GM18873 (cell line): ENCODE measurements around the gene HNRNPM.

Source experiments
- ATAC-seq: cut with Tn5 transposase; IDR thresholded peaks from one replicate; pipeline ENCODE4 v1.9.1; 2021; ENCODE audit warnings: mild to moderate bottlenecking, moderate library complexity, moderate number of reproducible peaks; ENCODE audit not compliant: unreplicated experiment, low FRiP score

Gene HNRNPM

GRCh38 chr19:8484331-8484894 lies 39.6 kb downstream of the HNRNPM start:
- no peak for ATAC-seq

DNA sequence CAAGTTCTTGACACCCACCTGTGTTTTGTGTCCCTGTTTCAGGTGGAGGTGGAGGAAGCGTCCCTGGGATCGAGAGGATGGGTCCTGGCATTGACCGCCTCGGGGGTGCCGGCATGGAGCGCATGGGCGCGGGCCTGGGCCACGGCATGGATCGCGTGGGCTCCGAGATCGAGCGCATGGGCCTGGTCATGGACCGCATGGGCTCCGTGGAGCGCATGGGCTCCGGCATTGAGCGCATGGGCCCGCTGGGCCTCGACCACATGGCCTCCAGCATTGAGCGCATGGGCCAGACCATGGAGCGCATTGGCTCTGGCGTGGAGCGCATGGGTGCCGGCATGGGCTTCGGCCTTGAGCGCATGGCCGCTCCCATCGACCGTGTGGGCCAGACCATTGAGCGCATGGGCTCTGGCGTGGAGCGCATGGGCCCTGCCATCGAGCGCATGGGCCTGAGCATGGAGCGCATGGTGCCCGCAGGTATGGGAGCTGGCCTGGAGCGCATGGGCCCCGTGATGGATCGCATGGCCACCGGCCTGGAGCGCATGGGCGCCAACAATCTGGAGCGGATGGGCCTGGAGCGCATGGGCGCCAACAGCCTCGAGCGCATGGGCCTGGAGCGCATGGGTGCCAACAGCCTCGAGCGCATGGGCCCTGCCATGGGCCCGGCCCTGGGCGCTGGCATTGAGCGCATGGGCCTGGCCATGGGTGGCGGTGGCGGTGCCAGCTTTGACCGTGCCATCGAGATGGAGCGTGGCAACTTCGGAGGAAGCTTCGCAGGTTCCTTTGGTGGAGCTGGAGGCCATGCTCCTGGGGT lies 41.0 kb downstream of the HNRNPM start:
- no peak for ATAC-seq

DNA sequence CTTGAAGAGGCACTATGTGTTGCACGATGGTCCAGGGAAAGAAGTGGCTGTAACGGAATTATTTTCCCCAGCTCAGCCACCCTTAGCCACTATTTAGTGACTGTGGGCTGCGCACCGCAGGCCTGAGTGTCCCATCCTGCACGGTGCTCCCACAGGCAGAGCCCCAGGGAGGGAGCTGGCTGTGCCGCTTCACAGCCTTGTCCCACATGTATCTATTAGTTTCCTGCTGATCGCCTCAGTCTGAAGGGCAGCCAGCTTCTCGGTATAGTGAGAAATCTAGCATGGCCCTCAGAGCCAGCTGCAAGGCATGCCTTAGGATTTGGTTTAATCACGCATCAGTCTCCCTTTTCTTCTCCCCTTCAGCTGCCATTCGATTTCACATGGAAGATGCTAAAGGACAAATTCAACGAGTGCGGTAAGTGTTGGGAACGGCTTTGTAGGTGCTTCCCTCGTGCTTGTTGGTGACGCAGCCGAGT lies 41.9 kb downstream of the HNRNPM start:
- no peak for ATAC-seq

DNA sequence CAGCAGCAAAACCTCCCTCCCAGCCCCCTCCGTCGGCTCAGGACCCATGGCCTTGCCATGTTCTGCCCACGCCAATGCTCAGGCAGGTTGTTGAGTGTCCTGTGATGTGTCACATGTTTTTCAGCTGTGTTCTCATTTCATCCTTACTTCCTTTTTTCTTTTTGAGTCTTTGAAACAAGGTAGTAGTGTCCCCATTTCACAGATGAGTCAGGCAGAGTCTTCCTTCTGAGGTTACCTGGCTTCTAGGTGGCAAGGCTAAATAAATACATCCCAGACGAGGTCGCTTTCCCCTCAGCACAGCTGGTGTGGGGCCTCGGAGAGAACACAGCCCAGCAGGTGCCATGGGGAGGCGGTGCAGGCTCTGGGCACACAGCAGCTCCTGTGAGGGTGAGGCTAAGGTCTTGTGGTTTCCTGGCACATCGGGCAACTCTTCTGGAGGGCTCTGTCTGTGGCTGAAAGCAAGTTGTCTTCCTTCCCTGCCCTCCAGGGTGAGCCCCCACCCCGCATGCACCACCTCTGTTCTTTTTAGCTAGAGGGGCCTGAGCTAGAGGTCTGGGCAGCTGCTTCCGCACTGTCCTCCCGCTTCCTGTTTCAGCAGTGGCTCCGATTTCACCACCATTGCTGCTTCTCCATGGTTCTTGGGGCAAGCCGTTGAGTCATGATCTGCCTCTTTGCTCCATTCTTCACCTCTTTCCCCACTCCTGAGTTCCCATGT lies 42.5 kb downstream of the HNRNPM start:
- ATAC-seq = no peak

- no peak for ATAC-seq
These were observed 43.6 kb downstream of the HNRNPM start for GRCh38 chr19:8488365-8488764.

GRCh38 chr19:8489561-8490394 lies 45.0 kb downstream of the HNRNPM start:
- no peak for ATAC-seq

GRCh38 chr19:8490395-8490760 lies 45.6 kb downstream of the HNRNPM start:
- ATAC-seq = no peak

- no peak for ATAC-seq
These were observed 46.1 kb downstream of the HNRNPM start for GRCh38 chr19:8490873-8491272.

DNA sequence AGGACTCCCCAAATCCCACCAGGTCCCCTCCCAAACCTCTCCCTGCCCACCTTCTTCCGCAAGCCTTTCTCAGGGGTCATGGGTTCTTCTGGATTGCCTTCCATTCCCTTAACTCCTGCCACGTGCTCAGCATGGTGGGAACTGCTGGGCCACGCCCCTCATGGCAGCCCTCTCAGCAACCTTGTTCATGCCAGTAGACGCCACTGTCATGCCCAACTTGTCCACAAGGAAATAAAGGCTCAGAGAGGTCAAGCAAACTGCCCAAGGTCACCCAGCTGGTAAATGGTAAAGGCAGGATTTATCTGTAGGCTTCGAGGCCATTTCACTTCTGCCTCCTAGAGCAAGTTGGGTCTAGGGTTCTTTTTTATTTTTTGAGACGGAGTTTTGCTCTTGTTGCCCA lies 46.8 kb downstream of the HNRNPM start:
- ATAC-seq = no peak

- ATAC-seq = no peak
These were observed 49.4 kb downstream of the HNRNPM start for GRCh38 chr19:8494158-8494557.

GRCh38 chr19:8498295-8498694 lies 53.5 kb downstream of the HNRNPM start:
- no peak for ATAC-seq

DNA sequence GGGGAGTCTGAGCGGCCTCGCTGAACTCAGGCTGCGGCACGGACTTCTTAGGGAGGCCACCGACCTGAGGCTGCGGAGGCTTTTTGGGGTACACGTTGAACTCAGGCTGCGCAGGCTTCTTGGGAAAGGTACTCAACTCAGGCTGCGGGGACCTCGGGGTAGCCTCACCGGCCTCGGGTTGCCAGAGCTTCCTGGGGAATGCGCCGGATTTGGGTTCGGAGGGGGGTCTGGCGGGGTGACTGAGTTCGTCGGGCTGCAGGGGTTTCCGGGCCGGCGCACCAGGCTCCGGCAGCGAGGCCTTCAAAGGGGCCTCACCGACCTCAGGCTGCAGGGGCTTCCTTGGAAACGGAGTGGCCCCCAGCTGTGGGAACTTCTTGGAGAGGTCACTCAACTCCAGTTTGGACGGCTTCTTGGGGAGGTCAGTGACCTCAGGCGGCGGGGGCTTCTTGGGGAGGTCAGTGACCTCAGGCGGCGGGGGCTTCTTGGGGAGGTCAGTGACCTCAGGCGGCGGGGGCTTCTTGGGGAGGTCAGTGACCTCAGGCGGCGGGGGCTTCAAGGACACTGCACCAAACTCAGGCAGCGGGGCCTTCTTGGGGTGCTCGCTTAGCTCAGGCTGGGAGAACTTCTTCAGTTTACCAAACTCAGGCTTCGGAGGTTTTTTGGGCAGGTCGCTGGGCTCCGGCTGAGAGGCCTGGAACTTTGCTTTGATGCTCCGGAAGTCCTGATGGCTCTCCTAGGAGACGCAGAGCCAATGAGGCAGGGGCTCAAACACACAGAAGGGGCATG lies 54.5 kb downstream of the HNRNPM start:
- no peak for ATAC-seq

DNA sequence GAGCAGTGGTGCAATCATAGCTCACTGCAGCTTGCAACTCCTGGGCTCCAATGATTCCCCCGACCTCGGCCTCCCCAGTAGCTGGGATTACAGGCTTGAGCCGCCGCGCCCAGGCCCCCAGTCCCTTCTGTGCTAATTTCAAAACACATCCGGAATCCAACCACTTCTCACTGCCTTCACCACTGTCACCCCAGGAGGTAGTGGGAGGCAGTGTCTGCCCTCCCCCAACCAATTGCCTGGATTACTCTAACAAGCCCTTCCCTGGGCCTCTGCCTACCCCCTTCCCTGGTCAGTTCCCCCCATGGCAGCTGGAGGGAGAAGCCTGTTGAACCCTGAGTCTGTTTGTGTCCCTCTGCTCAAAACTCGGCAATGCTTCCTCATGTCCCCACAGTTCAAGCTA lies 55.4 kb downstream of the HNRNPM start:
- no peak for ATAC-seq

DNA sequence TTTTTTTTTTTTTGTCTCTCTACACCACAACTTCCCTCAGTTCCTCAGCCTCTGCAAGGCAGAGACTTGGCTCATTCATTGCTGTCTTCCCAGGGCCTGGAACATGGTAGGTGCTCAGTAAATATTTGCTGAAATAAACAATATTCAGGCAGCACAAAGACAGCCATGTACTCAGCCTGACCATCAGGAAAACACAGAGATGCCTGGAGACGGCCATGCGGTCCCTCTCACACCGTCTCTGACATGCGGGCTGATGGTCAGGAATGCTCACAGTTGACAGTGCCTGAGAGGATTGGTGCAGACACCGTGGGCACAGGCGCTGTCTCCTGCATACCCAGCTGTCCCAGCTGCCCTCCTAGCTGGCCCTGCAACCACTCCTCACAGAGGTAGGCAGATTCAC lies 56.7 kb downstream of the HNRNPM start:
- ATAC-seq = no peak

- no peak for ATAC-seq
These were observed 57.2 kb downstream of the HNRNPM start for GRCh38 chr19:8501981-8502380.

DNA sequence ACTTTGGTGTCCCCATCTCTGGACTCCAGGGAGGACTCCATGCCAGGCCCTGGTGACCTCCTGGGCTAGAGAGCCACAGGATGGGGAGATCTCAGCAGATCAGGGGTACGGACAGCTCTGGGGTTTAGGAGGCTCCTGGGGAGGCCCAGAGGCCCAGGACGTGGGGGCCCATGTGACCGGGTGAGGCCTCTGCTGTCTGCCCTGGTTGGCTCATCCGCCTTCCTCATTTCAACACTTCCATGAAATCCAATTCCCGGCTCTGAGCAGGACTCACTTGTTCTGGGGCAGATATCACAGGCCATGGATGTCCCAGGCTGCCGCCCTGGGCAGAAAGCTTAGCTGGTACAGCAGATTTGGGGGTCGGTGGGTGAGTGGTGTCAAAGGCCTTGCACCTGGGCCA lies 58.7 kb downstream of the HNRNPM start:
- ATAC-seq = no peak

GRCh38 chr19:8504171-8504570 lies 59.4 kb downstream of the HNRNPM start:
- no peak for ATAC-seq

- no peak for ATAC-seq
These were observed 60.1 kb downstream of the HNRNPM start for GRCh38 chr19:8504919-8505318.

GRCh38 chr19:8505680-8506401 lies 61.1 kb downstream of the HNRNPM start:
- no peak for ATAC-seq
